Gastrocnemius medialis (tissue), 4 donors: ENCODE measurements around the gene CD22.

Experiments used
- CTCF ChIP-seq, 5 experiments: fragments of 450-650 bp in 3 of 5; fragments of 200-600 bp in 2 of 5; sonication (generic) in 2 of 5; IDR thresholded peaks in 4 of 5; conservative IDR thresholded peaks in 1 of 5; 1 replicate in 4 of 5; 2 replicates in 1 of 5; pipeline ENCODE4 v1.5.1; 2016 to 2019; ENCODE audit warnings: antibody characterized with exemption in 5 of 5, mild to moderate bottlenecking in 3 of 5, moderate library complexity in 3 of 5
- POLR2A ChIP-seq, 2 donors: fragments of 450-650 bp; IDR thresholded peaks; one replicate each; pipeline ENCODE4 v1.6.1; 2017; ENCODE audit warnings: antibody characterized with exemption in 2 of 2, mild to moderate bottlenecking in 2 of 2, moderate library complexity in 2 of 2

- no peak for TF ChIP-seq CTCF (IDR thresholded peaks at IDR 0.05 in 4 of 5, conservative IDR thresholded peaks at IDR 0.05 in 1 of 5)
- TF ChIP-seq POLR2A (IDR thresholded peaks at IDR 0.05), result no peak
These were observed 33.1 kb upstream of the CD22 start for GRCh38 chr19:35295792-35296462.
